ENCODE measurements around the gene PRKAG2.

The PRKAG2 gene

GRCh38 chr7:151559557-151560183 lies 317.2 kb downstream of the PRKAG2 start:
- H3K4me3 ChIP-seq (replicated peaks in 1 of 2; ENCODE audit: low read depth in 2 of 2, low read length in 2 of 2) = no peak overlapping the region
- TF ChIP-seq, protein P1, sequence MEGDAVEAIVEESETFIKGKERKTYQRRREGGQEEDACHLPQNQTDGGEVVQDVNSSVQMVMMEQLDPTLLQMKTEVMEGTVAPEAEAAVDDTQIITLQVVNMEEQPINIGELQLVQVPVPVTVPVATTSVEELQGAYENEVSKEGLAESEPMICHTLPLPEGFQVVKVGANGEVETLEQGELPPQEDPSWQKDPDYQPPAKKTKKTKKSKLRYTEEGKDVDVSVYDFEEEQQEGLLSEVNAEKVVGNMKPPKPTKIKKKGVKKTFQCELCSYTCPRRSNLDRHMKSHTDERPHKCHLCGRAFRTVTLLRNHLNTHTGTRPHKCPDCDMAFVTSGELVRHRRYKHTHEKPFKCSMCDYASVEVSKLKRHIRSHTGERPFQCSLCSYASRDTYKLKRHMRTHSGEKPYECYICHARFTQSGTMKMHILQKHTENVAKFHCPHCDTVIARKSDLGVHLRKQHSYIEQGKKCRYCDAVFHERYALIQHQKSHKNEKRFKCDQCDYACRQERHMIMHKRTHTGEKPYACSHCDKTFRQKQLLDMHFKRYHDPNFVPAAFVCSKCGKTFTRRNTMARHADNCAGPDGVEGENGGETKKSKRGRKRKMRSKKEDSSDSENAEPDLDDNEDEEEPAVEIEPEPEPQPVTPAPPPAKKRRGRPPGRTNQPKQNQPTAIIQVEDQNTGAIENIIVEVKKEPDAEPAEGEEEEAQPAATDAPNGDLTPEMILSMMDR (IDR thresholded peaks at IDR 0.05; ENCODE audit: low read depth, low read length) = no peak
- no peak for DNase-seq (ENCODE audit: low read depth in 2 of 2)

DNA sequence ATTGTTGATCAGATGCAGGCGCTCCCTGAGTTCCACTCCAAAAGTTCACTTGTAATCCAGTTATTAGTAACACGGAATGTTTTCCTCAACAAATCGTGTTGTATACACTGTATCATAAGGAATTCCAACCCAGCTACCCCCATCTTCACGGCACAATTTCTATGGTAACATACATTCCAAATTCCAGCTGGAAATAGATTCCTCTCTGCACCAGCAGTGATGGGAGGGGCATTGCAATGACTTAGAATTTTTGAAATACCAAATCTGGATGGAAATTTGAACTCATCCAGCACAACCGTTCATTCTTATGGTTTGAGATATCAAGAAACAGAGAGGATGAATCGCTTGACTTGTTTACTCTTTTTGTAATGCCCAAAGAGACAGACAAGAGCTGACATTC lies 318.3 kb downstream of the PRKAG2 start:
- DNase-seq (ENCODE audit: low read depth in 2 of 2) = peak in 1 of 2 donors; percentile 50
- no peak overlapping the region for H3K4me3 ChIP-seq (replicated peaks in 1 of 2; ENCODE audit: low read depth in 2 of 2, low read length in 2 of 2)
- TF ChIP-seq, protein P1 (IDR thresholded peaks at IDR 0.05; ENCODE audit: low read depth, low read length) = no peak

GRCh38 chr7:151556592-151556991 lies 320.3 kb downstream of the PRKAG2 start:
- TF ChIP-seq, protein P1 (IDR thresholded peaks at IDR 0.05; ENCODE audit: low read depth, low read length) = no peak
- no peak overlapping the region for H3K4me3 ChIP-seq (replicated peaks in 1 of 2; ENCODE audit: low read depth in 2 of 2, low read length in 2 of 2)
- no peak for DNase-seq (ENCODE audit: low read depth in 2 of 2)

- TF ChIP-seq, protein P1 (IDR thresholded peaks at IDR 0.05; ENCODE audit: low read depth, low read length) = no peak
- no peak overlapping the region for H3K4me3 ChIP-seq (replicated peaks in 1 of 2; ENCODE audit: low read depth in 2 of 2, low read length in 2 of 2)
- no peak for DNase-seq (ENCODE audit: low read depth in 2 of 2)
Measured at GRCh38 chr7:151553356-151553755, 323.6 kb downstream of the PRKAG2 start.

DNA sequence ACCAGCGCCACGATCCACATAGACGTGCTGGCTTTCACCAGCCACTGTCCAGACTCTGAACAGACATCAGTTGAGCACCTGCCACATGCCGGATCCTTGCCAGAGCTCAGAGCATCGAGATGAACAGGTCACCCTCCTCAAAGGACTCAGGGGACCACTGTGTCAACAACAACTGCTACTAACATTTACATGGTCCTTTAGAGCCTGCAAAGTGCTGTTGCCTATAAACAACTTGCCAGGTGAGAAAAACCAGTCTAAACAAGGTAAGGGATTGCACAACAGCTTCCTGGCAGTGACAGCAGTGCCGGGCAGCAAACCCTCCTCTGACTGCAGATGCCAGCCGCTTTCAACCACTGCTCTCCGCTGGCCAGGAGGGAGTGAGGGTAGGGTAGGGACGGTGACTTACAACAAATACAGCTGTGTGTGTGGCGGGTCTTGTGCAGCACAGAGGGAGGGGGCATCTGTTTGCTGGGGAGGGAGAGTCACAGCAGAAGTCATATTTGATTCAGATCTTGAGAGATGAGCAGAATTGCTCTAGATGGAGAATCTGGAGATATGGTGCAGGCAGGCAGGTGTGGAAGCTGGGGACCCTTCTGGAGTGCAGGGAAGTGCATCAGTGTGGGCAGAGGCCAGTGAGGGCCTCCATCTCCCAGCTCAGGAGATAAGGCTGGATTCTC lies 324.4 kb downstream of the PRKAG2 start:
- TF ChIP-seq, protein P1 (IDR thresholded peaks at IDR 0.05; ENCODE audit: low read depth, low read length) = no peak
- no peak for DNase-seq (ENCODE audit: low read depth in 2 of 2)

GRCh38 chr7:151551820-151552219 lies 325.1 kb downstream of the PRKAG2 start:
- TF ChIP-seq, protein P1 (IDR thresholded peaks at IDR 0.05; ENCODE audit: low read depth, low read length) = no peak

More for the DNA sequence above, 324.4 kb downstream of the PRKAG2 start:
- H3K4me3 ChIP-seq (replicated peaks in 1 of 2; ENCODE audit: low read depth in 2 of 2, low read length in 2 of 2) = no peak overlapping the region

More at GRCh38 chr7:151551820-151552219, 325.1 kb downstream of the PRKAG2 start:
- H3K4me3 ChIP-seq (replicated peaks in 1 of 2; ENCODE audit: low read depth in 2 of 2, low read length in 2 of 2) = no peak overlapping the region
- no peak for DNase-seq (ENCODE audit: low read depth in 2 of 2)
